GM23248 (cell line): ENCODE results near the gene NME5. TPM values are rescaled to one million over a fixed set of nuclear protein-coding genes. Genes with fewer than 3 reads are reported as not detected.

Experiments used
- DNase-seq: peaks from one replicate; pipeline ENCODE4 v3.0.0-alpha.2; 2015
- H2AFZ ChIP-seq: fragments of 200-600 bp; sonication (generic); 2 replicates; pipeline ENCODE4 v1.6.1; 2016; ENCODE audit warnings: antibody characterized with exemption
- H3F3A ChIP-seq: fragments of 200-600 bp; sonication (generic); 2 replicates; pipeline ENCODE4 v1.6.1; 2016; ENCODE audit warnings: mild to moderate bottlenecking, antibody characterized with exemption, mixed run types; ENCODE audit not compliant: insufficient read depth
- H3K27ac ChIP-seq: fragments of 200-600 bp; sonication (generic); 2 replicates; pipeline ENCODE4 v1.5.1; 2016; ENCODE audit warnings: mild to moderate bottlenecking
- H3K27me3 ChIP-seq: fragments of 200-600 bp; sonication (generic); replicated peaks from 2 replicates; pipeline ENCODE4 v1.6.1; 2016; ENCODE audit warnings: mild to moderate bottlenecking; ENCODE audit not compliant: insufficient read depth
- H3K36me3 ChIP-seq: fragments of 200-600 bp; sonication (generic); 2 replicates; pipeline ENCODE4 v1.6.1; 2016; ENCODE audit warnings: low read depth, mild to moderate bottlenecking
- H3K4me1 ChIP-seq: fragments of 200-600 bp; sonication (generic); 2 replicates; pipeline ENCODE4 v1.6.1; 2016; ENCODE audit warnings: mild to moderate bottlenecking; ENCODE audit not compliant: insufficient read depth
- H3K4me2 ChIP-seq: fragments of 200-600 bp; sonication (generic); one replicate; pipeline ENCODE4 v1.6.1; 2016; ENCODE audit warnings: mild to moderate bottlenecking; ENCODE audit not compliant: unreplicated experiment
- H3K4me3 ChIP-seq: fragments of 200-600 bp; sonication (generic); 2 replicates; pipeline ENCODE4 v1.5.1; 2016; ENCODE audit warnings: mild to moderate bottlenecking
- H3K79me2 ChIP-seq: fragments of 200-600 bp; sonication (generic); 2 replicates; pipeline ENCODE4 v1.6.1; 2016; ENCODE audit warnings: mild to moderate bottlenecking; ENCODE audit not compliant: insufficient read depth
- H3K9ac ChIP-seq: fragments of 200-600 bp; sonication (generic); 2 replicates; pipeline ENCODE4 v1.6.1; 2016; ENCODE audit warnings: mild to moderate bottlenecking
- H3K9me2 ChIP-seq: fragments of 200-600 bp; sonication (generic); 2 replicates; pipeline ENCODE4 v1.6.1; 2016; ENCODE audit warnings: mixed run types, mild to moderate bottlenecking, moderate library complexity; ENCODE audit not compliant: insufficient read depth
- H3K9me3 ChIP-seq: fragments of 200-600 bp; sonication (generic); one replicate; pipeline ENCODE4 v1.6.1; 2017; ENCODE audit warnings: low read depth
- H4K20me1 ChIP-seq: fragments of 200-600 bp; sonication (generic); 2 replicates; pipeline ENCODE4 v1.6.0; 2016; ENCODE audit not compliant: insufficient read depth
- EZH2 ChIP-seq: fragments of 200-600 bp; sonication (generic); IDR thresholded peaks from 2 replicates; pipeline ENCODE4 v1.6.1; 2018; ENCODE audit warnings: antibody characterized with exemption, mild to moderate bottlenecking; ENCODE audit not compliant: insufficient read depth, poor library complexity, severe bottlenecking
- EZH2phosphoT487 ChIP-seq: fragments of 200-600 bp; sonication (generic); IDR thresholded peaks from 2 replicates; pipeline ENCODE4 v1.6.1; 2018; ENCODE audit warnings: antibody characterized with exemption, moderate library complexity, mild to moderate bottlenecking, low read depth; ENCODE audit not compliant: insufficient read depth
- WGBS, 2 experiments: methylation state at CpG; one replicate each; pipeline ENCODE4 v1.1.6; 2015 to 2017; ENCODE audit warnings: low lambda C conversion rate in 2 of 2, low coverage in 1 of 2; ENCODE audit errors: missing lambda C conversion rate in 2 of 2; 5-methylcytosine and 5-hydroxymethylcytosine counted together
- in situ Hi-C: fragments of 300-500 bp; cut with MboI; formaldehyde crosslinking; loops from 2 replicates; pipeline ENCODE4 v1.15.0; 2020
- polyA plus RNA-seq: library from polyadenylated mRNA; unstranded; fragments of >200 nt; fragmentation: Nextera tagmentation; extraction: Ambion mirVana; gene quantifications from 2 replicates; pipeline ENCODE4 v1.2.1, GENCODE V29; 2016
- total RNA-seq: library from RNA; depleted of rRNA; stranded (reverse); fragments of >200 nt; shearing (Covaris generic); gene quantifications from 2 replicates; pipeline ENCODE4 v1.2.3, GENCODE V29; 2014

Gene NME5
- total and polyA plus RNA-seq, 2 experiments from 2014 or later: not detected

GRCh38 chr5:138128334-138128733 is 10.9 kb downstream of the NME5 start:
- WGBS, 2 experiments: 21 to 23% methylated on average over 5 of the region's 5 CpGs
- H3K4me2 ChIP-seq: no peak overlapping the region
- in situ Hi-C loops: no loop called here
- no peak overlapping the region for H3K9ac ChIP-seq
- no peaks in the 10 kb centered on the region for H4K20me1 ChIP-seq
- H3K9me2 ChIP-seq: no peaks in the 10 kb centered on the region
- no peaks in the 10 kb centered on the region for H3F3A ChIP-seq
- H3K36me3 ChIP-seq: no peaks in the 10 kb centered on the region
- no peaks in the 10 kb centered on the region for H3K4me1 ChIP-seq
- no peak overlapping the region for H3K27ac ChIP-seq
- no peak overlapping the region for H2AFZ ChIP-seq
- no peaks in the 10 kb centered on the region for H3K9me3 ChIP-seq
- no peaks in the 10 kb centered on the region for H3K79me2 ChIP-seq
- DNase-seq: no peak
- no peak overlapping the region for H3K4me3 ChIP-seq
- no peak for TF ChIP-seq EZH2
- no peak for TF ChIP-seq EZH2phosphoT487
- H3K27me3 ChIP-seq: no peaks in the 10 kb centered on the region

DNA sequence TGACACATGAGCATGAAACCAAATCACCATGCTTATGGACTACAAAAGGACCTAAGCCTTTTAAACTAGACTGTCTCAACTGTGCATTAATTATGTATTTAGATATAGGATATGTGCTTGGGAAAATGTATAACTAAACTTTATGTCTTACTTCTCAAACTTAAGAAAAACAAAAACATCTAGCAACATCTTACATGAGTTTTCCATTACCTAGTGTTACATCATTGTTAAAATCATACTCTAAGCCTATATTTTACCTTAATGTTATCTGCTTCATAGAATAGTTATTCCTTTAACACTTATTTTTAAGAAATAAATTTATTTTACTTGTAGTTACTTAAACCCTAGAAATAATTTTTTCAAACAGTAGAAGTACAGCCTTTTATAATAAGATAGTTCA is 24.0 kb downstream of the NME5 start:
- Histone ChIP-seq H3K27me3 (peaks cover 20% of the 10 kb centered on the region), H3K4me3 (no peak overlapping the region), H3K4me2 (no peak overlapping the region), H3K9me2 (no peaks in the 10 kb centered on the region), H3F3A (no peaks in the 10 kb centered on the region), H4K20me1 (no peaks in the 10 kb centered on the region), H2AFZ (no peak overlapping the region), H3K9me3 (no peaks in the 10 kb centered on the region), H3K4me1 (no peaks in the 10 kb centered on the region), H3K36me3 (no peaks in the 10 kb centered on the region), H3K27ac (no peak overlapping the region), H3K79me2 (no peaks in the 10 kb centered on the region), H3K9ac (no peak overlapping the region)
- in situ Hi-C loops: no loop called here
- DNase-seq: no peak
- no peak for TF ChIP-seq EZH2phosphoT487
- no peak for TF ChIP-seq EZH2

DNA sequence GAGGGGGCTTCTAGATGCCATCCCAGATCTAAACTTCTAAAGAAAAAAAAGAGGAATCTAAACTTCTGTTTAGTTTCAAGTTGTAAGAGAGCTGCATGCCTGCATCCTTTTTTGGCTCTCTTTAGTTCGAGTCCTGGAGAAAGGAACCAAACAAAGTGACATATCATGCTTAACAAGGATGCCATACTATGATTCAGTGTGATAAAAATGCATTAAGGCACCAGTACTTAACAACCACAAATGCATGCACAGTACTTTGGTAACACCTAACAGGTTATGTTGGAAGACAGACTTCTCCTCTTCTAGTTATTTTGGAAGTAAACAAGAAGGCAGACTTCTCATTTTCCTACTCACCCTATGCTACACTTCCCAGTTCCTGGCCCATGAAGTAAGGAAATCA is 27.3 kb downstream of the NME5 start:
- H3F3A ChIP-seq: no peaks in the 10 kb centered on the region
- 20 to 30% methylated on average over 1 of the region's 1 CpG for WGBS, 2 experiments
- H3K9me3 ChIP-seq: no peaks in the 10 kb centered on the region
- H3K4me1 ChIP-seq: no peaks in the 10 kb centered on the region
- H3K79me2 ChIP-seq: no peaks in the 10 kb centered on the region
- no peak overlapping the region for H2AFZ ChIP-seq
- peaks cover 35% of the 10 kb centered on the region for H3K27me3 ChIP-seq
- TF ChIP-seq EZH2 (no peak), EZH2phosphoT487 (no peak)
- H3K9ac ChIP-seq: no peak overlapping the region
- in situ Hi-C loops: no loop called here
- no peaks in the 10 kb centered on the region for H3K36me3 ChIP-seq
- H3K27ac ChIP-seq: no peak overlapping the region
- DNase-seq: peak; percentile 38
- no peaks in the 10 kb centered on the region for H4K20me1 ChIP-seq
- no peak overlapping the region for H3K4me2 ChIP-seq
- H3K9me2 ChIP-seq: no peaks in the 10 kb centered on the region
- H3K4me3 ChIP-seq: no peak overlapping the region

- whole genome bisulfite sequencing, 2 experiments: 54 to 58% methylated on average over 4 of the region's 4 CpGs
- Histone ChIP-seq H3K27ac (no peak overlapping the region), H3K9me2 (no peaks in the 10 kb centered on the region), H3K79me2 (no peaks in the 10 kb centered on the region), H3K4me1 (no peaks in the 10 kb centered on the region), H2AFZ (no peak overlapping the region), H3F3A (no peaks in the 10 kb centered on the region), H3K9ac (no peak overlapping the region), H3K9me3 (no peaks in the 10 kb centered on the region), H3K4me3 (no peak overlapping the region), H3K4me2 (no peak overlapping the region), H4K20me1 (no peaks in the 10 kb centered on the region), H3K27me3 (peaks cover 35% of the 10 kb centered on the region), H3K36me3 (no peaks in the 10 kb centered on the region)
- TF ChIP-seq EZH2: no peak
- no peak for TF ChIP-seq EZH2phosphoT487
- DNase-seq: no peak
- in situ Hi-C loops: no loop called here
These were observed 28.0 kb downstream of the NME5 start for GRCh38 chr5:138111181-138111580.

GRCh38 chr5:138110266-138110963 is 28.8 kb downstream of the NME5 start:
- no peak overlapping the region for H3K9ac ChIP-seq
- H3K36me3 ChIP-seq: no peaks in the 10 kb centered on the region
- H3K4me2 ChIP-seq: no peak overlapping the region
- 17 to 20% methylated on average over 4 of the region's 4 CpGs for WGBS, 2 experiments
- H3K9me2 ChIP-seq: no peaks in the 10 kb centered on the region
- in situ Hi-C loops: no loop called here
- H3K27ac ChIP-seq: no peak overlapping the region
- H3K79me2 ChIP-seq: no peaks in the 10 kb centered on the region
- no peaks in the 10 kb centered on the region for H3K9me3 ChIP-seq
- H2AFZ ChIP-seq: no peak overlapping the region
- H3F3A ChIP-seq: no peaks in the 10 kb centered on the region
- no peak overlapping the region for H3K4me3 ChIP-seq
- no peak for DNase-seq
- H3K27me3 ChIP-seq: peaks cover 30% of the 10 kb centered on the region
- no peaks in the 10 kb centered on the region for H3K4me1 ChIP-seq
- no peaks in the 10 kb centered on the region for H4K20me1 ChIP-seq
- TF ChIP-seq EZH2phosphoT487 (no peak), EZH2 (no peak)
